ENCODE data around the gene SMAD9.

DNA sequence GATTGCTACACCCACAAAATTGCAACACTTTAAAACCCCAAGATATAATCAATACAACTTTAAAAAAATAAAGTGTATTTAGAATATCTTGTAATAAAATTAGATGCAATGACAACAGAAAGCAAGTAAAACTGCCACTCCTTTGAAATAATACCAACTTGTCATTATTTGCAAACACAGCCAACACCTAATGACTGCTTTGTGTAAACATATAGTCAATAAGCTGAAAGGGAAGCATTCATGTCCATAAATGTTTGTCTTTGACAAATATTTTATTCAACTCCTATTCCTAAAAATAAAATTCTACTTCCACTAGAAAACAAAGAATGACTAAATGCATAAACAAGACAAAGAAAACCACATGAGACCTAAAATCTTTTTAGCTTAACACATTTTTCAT lies 6.6 kb downstream of the SMAD9 start:
- TF ChIP-seq, protein P1, sequence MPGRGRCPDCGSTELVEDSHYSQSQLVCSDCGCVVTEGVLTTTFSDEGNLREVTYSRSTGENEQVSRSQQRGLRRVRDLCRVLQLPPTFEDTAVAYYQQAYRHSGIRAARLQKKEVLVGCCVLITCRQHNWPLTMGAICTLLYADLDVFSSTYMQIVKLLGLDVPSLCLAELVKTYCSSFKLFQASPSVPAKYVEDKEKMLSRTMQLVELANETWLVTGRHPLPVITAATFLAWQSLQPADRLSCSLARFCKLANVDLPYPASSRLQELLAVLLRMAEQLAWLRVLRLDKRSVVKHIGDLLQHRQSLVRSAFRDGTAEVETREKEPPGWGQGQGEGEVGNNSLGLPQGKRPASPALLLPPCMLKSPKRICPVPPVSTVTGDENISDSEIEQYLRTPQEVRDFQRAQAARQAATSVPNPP (IDR thresholded peaks at IDR 0.05; ENCODE audit: borderline replicate concordance, insufficient read depth, insufficient read length): no peak
- no peak for TF ChIP-seq ZNF197 (CRISPR knock-in tag; IDR thresholded peaks at IDR 0.05; ENCODE audit: low read depth)
- TF ChIP-seq, protein P2, sequence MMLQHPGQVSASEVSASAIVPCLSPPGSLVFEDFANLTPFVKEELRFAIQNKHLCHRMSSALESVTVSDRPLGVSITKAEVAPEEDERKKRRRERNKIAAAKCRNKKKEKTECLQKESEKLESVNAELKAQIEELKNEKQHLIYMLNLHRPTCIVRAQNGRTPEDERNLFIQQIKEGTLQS (IDR thresholded peaks at IDR 0.05): no peak
- TF ChIP-seq, protein P2 (CRISPR knock-in tag; conservative IDR thresholded peaks at IDR 0.05): no peak
- TF ChIP-seq NCOA4 (IDR thresholded peaks at IDR 0.05; ENCODE audit: partially characterized antibody): no peak
- no peak for TF ChIP-seq CBX5 (IDR thresholded peaks at IDR 0.05; ENCODE audit: borderline replicate concordance, low read depth)
- TF ChIP-seq, protein P3, sequence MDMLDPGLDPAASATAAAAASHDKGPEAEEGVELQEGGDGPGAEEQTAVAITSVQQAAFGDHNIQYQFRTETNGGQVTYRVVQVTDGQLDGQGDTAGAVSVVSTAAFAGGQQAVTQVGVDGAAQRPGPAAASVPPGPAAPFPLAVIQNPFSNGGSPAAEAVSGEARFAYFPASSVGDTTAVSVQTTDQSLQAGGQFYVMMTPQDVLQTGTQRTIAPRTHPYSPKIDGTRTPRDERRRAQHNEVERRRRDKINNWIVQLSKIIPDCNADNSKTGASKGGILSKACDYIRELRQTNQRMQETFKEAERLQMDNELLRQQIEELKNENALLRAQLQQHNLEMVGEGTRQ (CRISPR knock-in tag; IDR thresholded peaks at IDR 0.05): no peak

All from K562 (cell line).